Measurements from ENCODE around the gene CSTPP1.

DNA sequence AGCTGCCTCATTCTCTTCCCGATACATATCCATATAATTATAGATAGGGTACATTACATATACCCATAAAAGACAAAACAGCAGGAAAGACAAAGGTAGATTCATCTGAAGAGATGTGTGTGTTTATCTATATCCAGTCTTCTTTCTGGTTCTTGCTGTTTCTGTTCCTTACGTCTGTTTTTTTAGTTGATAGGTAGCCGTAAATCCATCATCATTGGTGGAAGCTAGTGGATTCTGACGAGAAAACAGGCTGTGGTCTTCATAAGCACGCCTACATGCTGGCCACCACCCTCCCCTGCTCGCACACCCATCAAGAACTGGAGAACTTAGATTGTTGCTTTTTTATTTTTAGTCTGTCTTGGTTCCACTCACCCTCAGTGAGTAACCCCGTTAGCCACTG is 188.5 kb downstream of the CSTPP1 start:
- TF ChIP-seq CTCF (IDR thresholded peaks at IDR 0.05), result no peak
- TF ChIP-seq EP300 (IDR thresholded peaks at IDR 0.05; ENCODE audit: low read depth), result no peak
- no peak for TF ChIP-seq POLR2A (IDR thresholded peaks at IDR 0.05)
- no peak for TF ChIP-seq POLR2AphosphoS5 (IDR thresholded peaks at IDR 0.05)
